Spinal cord (tissue), 10 donors: Measurements from ENCODE around the gene SYNDIG1L. TPM values are rescaled to one million over a fixed set of nuclear protein-coding genes. Genes with fewer than 3 reads are reported as not detected.

ENCODE experiments used
- DNase-seq, 6 donors: peaks; one replicate each; pipeline versions ENCODE4 v3.0.0 to v3.0.0-alpha.2; 2013 to 2015; ENCODE audit warnings: low spot score in 6 of 6, low read depth in 4 of 6
- H3K27ac ChIP-seq: one replicate; pipeline ENCODE4 v1.5.1; 2013; ENCODE audit warnings: low read depth, low read length, control low read depth
- H3K27me3 ChIP-seq: one replicate; pipeline ENCODE4 v1.6.1; 2013; ENCODE audit warnings: low read length; ENCODE audit not compliant: control insufficient read depth, insufficient read depth
- H3K36me3 ChIP-seq: one replicate; pipeline ENCODE4 v1.6.1; 2013; ENCODE audit warnings: low read length; ENCODE audit not compliant: control insufficient read depth, insufficient read depth
- H3K4me1 ChIP-seq: one replicate; pipeline ENCODE4 v1.6.1; 2013; ENCODE audit warnings: low read length; ENCODE audit not compliant: control insufficient read depth, insufficient read depth
- H3K4me3 ChIP-seq: one replicate; pipeline ENCODE4 v1.5.1; 2013; ENCODE audit warnings: low read depth, low read length, control low read depth
- H3K9me3 ChIP-seq: one replicate; pipeline ENCODE4 v1.6.1; 2013; ENCODE audit warnings: low read length; ENCODE audit not compliant: control insufficient read depth, insufficient read depth
- whole genome bisulfite sequencing: methylation state at CpG from one replicate; pipeline ENCODE4 v1.1.5; 2013; ENCODE audit warnings: missing lambda C conversion rate; ENCODE audit not compliant: insufficient coverage; 5-methylcytosine and 5-hydroxymethylcytosine counted together
- polyA plus RNA-seq, 2 donors: library from polyadenylated mRNA; unstranded; fragments of 120-200 nt; gene quantifications; one replicate each; pipeline ENCODE4 v1.2.1, GENCODE V29; 2013; ENCODE audit not compliant: insufficient read length in 2 of 2
- total RNA-seq, 2 donors: library from RNA; depleted of rRNA in 1 of 2; stranded (reverse); fragments of 120-200 nt in 1 of 2; fragments of >200 nt in 1 of 2; gene quantifications; one replicate each; pipeline versions ENCODE4 v1.2.3 to v1.2.4, GENCODE V29; 2013 to 2014
- donor health status: healthy.

SYNDIG1L gene
- total and polyA plus RNA-seq, 4 donors, result 4.6 to 17.7 (median 12.7) TPM

- WGBS, result 33% methylated on average over 2 of the region's 8 CpGs
- H3K9me3 ChIP-seq, result no peaks in the 10 kb centered on the region
- H3K4me3 ChIP-seq, result no peak overlapping the region
- peaks cover 8% of the 10 kb centered on the region for H3K4me1 ChIP-seq
- no peaks in the 10 kb centered on the region for H3K36me3 ChIP-seq
- no peak overlapping the region for H3K27ac ChIP-seq
- peak in 3 of 6 donors; percentile 39 to 83 (median 76) for DNase-seq
- H3K27me3 ChIP-seq, result peaks cover 2% of the 10 kb centered on the region
These were observed 8.0 kb downstream of the SYNDIG1L start for GRCh38 chr14:74418031-74418430.

- WGBS, result 57% methylated on average over 2 of the region's 3 CpGs
- H3K9me3 ChIP-seq, result no peaks in the 10 kb centered on the region
- no peak overlapping the region for H3K4me3 ChIP-seq
- H3K27me3 ChIP-seq, result peaks cover 2% of the 10 kb centered on the region
- H3K36me3 ChIP-seq, result no peaks in the 10 kb centered on the region
- DNase-seq, result no peak
- no peak overlapping the region for H3K27ac ChIP-seq
- peaks cover 7% of the 10 kb centered on the region for H3K4me1 ChIP-seq
These were observed 8.4 kb downstream of the SYNDIG1L start for GRCh38 chr14:74417611-74418010.

- no peaks in the 10 kb centered on the region for H3K9me3 ChIP-seq
- H3K4me1 ChIP-seq, result peaks cover 7% of the 10 kb centered on the region
- DNase-seq, result no peak
- no CpG with 5 or more reads among the region's 1 CpG for WGBS
- H3K4me3 ChIP-seq, result no peak overlapping the region
- peaks cover 2% of the 10 kb centered on the region for H3K27me3 ChIP-seq
- H3K36me3 ChIP-seq, result no peaks in the 10 kb centered on the region
- no peak overlapping the region for H3K27ac ChIP-seq
These were observed 8.8 kb downstream of the SYNDIG1L start for GRCh38 chr14:74417201-74417600.

- no peaks in the 10 kb centered on the region for H3K9me3 ChIP-seq
- DNase-seq, result no peak
- H3K27me3 ChIP-seq, result no peaks in the 10 kb centered on the region
- no peak overlapping the region for H3K27ac ChIP-seq
- H3K4me3 ChIP-seq, result no peak overlapping the region
- no peaks in the 10 kb centered on the region for H3K36me3 ChIP-seq
- H3K4me1 ChIP-seq, result peaks cover 7% of the 10 kb centered on the region
- whole genome bisulfite sequencing, result 77% methylated on average over 3 of the region's 4 CpGs
These were observed 10.9 kb downstream of the SYNDIG1L start for GRCh38 chr14:74415115-74415437.

GRCh38 chr14:74414403-74415114 is 11.5 kb downstream of the SYNDIG1L start:
- H3K4me3 ChIP-seq, result no peak overlapping the region
- no peaks in the 10 kb centered on the region for H3K36me3 ChIP-seq
- no peak overlapping the region for H3K27ac ChIP-seq
- H3K4me1 ChIP-seq, result peaks cover 7% of the 10 kb centered on the region
- H3K9me3 ChIP-seq, result no peaks in the 10 kb centered on the region
- 58% methylated on average over 5 of the region's 7 CpGs for WGBS
- no peak for DNase-seq
- H3K27me3 ChIP-seq, result no peaks in the 10 kb centered on the region

GRCh38 chr14:74413627-74414026 is 12.4 kb downstream of the SYNDIG1L start:
- DNase-seq, result no peak
- H3K27ac ChIP-seq, result no peak overlapping the region
- H3K4me3 ChIP-seq, result no peak overlapping the region
- H3K9me3 ChIP-seq, result no peaks in the 10 kb centered on the region
- no peaks in the 10 kb centered on the region for H3K36me3 ChIP-seq
- WGBS, result 85% methylated on average over 4 of the region's 4 CpGs
- H3K27me3 ChIP-seq, result no peaks in the 10 kb centered on the region
- H3K4me1 ChIP-seq, result peaks cover 7% of the 10 kb centered on the region

GRCh38 chr14:74412753-74413152 is 13.3 kb downstream of the SYNDIG1L start:
- no peak for DNase-seq
- WGBS, result 60% methylated on average over 1 of the region's 2 CpGs
- Histone ChIP-seq H3K27me3 (no peaks in the 10 kb centered on the region), H3K4me3 (no peak overlapping the region), H3K36me3 (no peaks in the 10 kb centered on the region), H3K9me3 (no peaks in the 10 kb centered on the region), H3K4me1 (no peaks in the 10 kb centered on the region), H3K27ac (no peak overlapping the region)

GRCh38 chr14:74411671-74412070 is 14.3 kb downstream of the SYNDIG1L start:
- Histone ChIP-seq H3K4me1 (no peaks in the 10 kb centered on the region), H3K9me3 (no peaks in the 10 kb centered on the region), H3K27ac (no peak overlapping the region), H3K36me3 (peaks cover 6% of the 10 kb centered on the region), H3K4me3 (no peak overlapping the region), H3K27me3 (no peaks in the 10 kb centered on the region)
- WGBS, result 87% methylated on average over 7 of the region's 7 CpGs
- no peak for DNase-seq

GRCh38 chr14:74409441-74409840 is 16.6 kb downstream of the SYNDIG1L start:
- WGBS, result 78% methylated on average over 6 of the region's 6 CpGs
- Histone ChIP-seq H3K9me3 (no peaks in the 10 kb centered on the region), H3K27me3 (no peaks in the 10 kb centered on the region), H3K36me3 (peaks cover 8% of the 10 kb centered on the region), H3K27ac (no peak overlapping the region), H3K4me1 (no peaks in the 10 kb centered on the region), H3K4me3 (no peak overlapping the region)
- no peak for DNase-seq

- no peaks in the 10 kb centered on the region for H3K27me3 ChIP-seq
- H3K4me1 ChIP-seq, result no peaks in the 10 kb centered on the region
- H3K4me3 ChIP-seq, result no peak overlapping the region
- no peaks in the 10 kb centered on the region for H3K9me3 ChIP-seq
- WGBS, result no CpG with 5 or more reads among the region's 3 CpGs
- DNase-seq, result no peak
- no peak overlapping the region for H3K27ac ChIP-seq
- H3K36me3 ChIP-seq, result peaks cover 8% of the 10 kb centered on the region
These were observed 17.1 kb downstream of the SYNDIG1L start for GRCh38 chr14:74408870-74409269.
